ENCODE measurements around the gene TMEM11.

Gene TMEM11

GRCh38 chr17:21186399-21187187 is 27.4 kb downstream of the TMEM11 start:
- DNase-seq (ENCODE audit: low read depth in 1 of 2, low spot score in 1 of 2) = no peak

GRCh38 chr17:21185061-21185460 is 28.9 kb downstream of the TMEM11 start:
- no peak for DNase-seq (ENCODE audit: low read depth in 1 of 2, low spot score in 1 of 2)

- no peak for DNase-seq (ENCODE audit: low read depth in 1 of 2, low spot score in 1 of 2)
These were observed 29.4 kb downstream of the TMEM11 start for GRCh38 chr17:21184570-21184969.

GRCh38 chr17:21183468-21183867 is 30.5 kb downstream of the TMEM11 start:
- no peak for DNase-seq (ENCODE audit: low read depth in 1 of 2, low spot score in 1 of 2)

- no peak for DNase-seq (ENCODE audit: low read depth in 1 of 2, low spot score in 1 of 2)
These were observed 35.9 kb downstream of the TMEM11 start for GRCh38 chr17:21177854-21178600.

- no peak for DNase-seq (ENCODE audit: low read depth in 1 of 2, low spot score in 1 of 2)
These were observed 36.6 kb downstream of the TMEM11 start for GRCh38 chr17:21177401-21177800.

- DNase-seq (ENCODE audit: low read depth in 1 of 2, low spot score in 1 of 2) = no peak
These were observed 37.1 kb downstream of the TMEM11 start for GRCh38 chr17:21176773-21177395.

GRCh38 chr17:21174713-21175112 is 39.2 kb downstream of the TMEM11 start:
- no peak for DNase-seq (ENCODE audit: low read depth in 1 of 2, low spot score in 1 of 2)

- no peak for DNase-seq (ENCODE audit: low read depth in 1 of 2, low spot score in 1 of 2)
These were observed 39.8 kb downstream of the TMEM11 start for GRCh38 chr17:21174186-21174585.

GRCh38 chr17:21173543-21173942 is 40.4 kb downstream of the TMEM11 start:
- no peak for DNase-seq (ENCODE audit: low read depth in 1 of 2, low spot score in 1 of 2)

- no peak for DNase-seq (ENCODE audit: low read depth in 1 of 2, low spot score in 1 of 2)
These were observed 41.1 kb downstream of the TMEM11 start for GRCh38 chr17:21172846-21173245.

- no peak for DNase-seq (ENCODE audit: low read depth in 1 of 2, low spot score in 1 of 2)
These were observed 41.9 kb downstream of the TMEM11 start for GRCh38 chr17:21171970-21172510.

GRCh38 chr17:21171309-21171922 is 42.5 kb downstream of the TMEM11 start:
- no peak for DNase-seq (ENCODE audit: low read depth in 1 of 2, low spot score in 1 of 2)

- DNase-seq (ENCODE audit: low read depth in 1 of 2, low spot score in 1 of 2) = no peak
These were observed 43.2 kb downstream of the TMEM11 start for GRCh38 chr17:21170809-21171208.

GRCh38 chr17:21169496-21169895 is 44.5 kb downstream of the TMEM11 start:
- no peak for DNase-seq (ENCODE audit: low read depth in 1 of 2, low spot score in 1 of 2)

GRCh38 chr17:21168555-21168865 is 45.5 kb downstream of the TMEM11 start:
- DNase-seq (ENCODE audit: low read depth in 1 of 2, low spot score in 1 of 2) = no peak

- no peak for DNase-seq (ENCODE audit: low read depth in 1 of 2, low spot score in 1 of 2)
These were observed 46.7 kb downstream of the TMEM11 start for GRCh38 chr17:21167303-21167702.

GRCh38 chr17:21166595-21167210 is 47.3 kb downstream of the TMEM11 start:
- DNase-seq (ENCODE audit: low read depth in 1 of 2, low spot score in 1 of 2) = no peak

GRCh38 chr17:21165922-21166594 is 47.9 kb downstream of the TMEM11 start:
- DNase-seq (ENCODE audit: low read depth in 1 of 2, low spot score in 1 of 2) = no peak

GRCh38 chr17:21164620-21165019 is 49.3 kb downstream of the TMEM11 start:
- DNase-seq (ENCODE audit: low read depth in 1 of 2, low spot score in 1 of 2) = no peak

- DNase-seq (ENCODE audit: low read depth in 1 of 2, low spot score in 1 of 2) = no peak
These were observed 49.7 kb downstream of the TMEM11 start for GRCh38 chr17:21164216-21164615.
